ENCODE measurements around the gene PALD1.

DNA sequence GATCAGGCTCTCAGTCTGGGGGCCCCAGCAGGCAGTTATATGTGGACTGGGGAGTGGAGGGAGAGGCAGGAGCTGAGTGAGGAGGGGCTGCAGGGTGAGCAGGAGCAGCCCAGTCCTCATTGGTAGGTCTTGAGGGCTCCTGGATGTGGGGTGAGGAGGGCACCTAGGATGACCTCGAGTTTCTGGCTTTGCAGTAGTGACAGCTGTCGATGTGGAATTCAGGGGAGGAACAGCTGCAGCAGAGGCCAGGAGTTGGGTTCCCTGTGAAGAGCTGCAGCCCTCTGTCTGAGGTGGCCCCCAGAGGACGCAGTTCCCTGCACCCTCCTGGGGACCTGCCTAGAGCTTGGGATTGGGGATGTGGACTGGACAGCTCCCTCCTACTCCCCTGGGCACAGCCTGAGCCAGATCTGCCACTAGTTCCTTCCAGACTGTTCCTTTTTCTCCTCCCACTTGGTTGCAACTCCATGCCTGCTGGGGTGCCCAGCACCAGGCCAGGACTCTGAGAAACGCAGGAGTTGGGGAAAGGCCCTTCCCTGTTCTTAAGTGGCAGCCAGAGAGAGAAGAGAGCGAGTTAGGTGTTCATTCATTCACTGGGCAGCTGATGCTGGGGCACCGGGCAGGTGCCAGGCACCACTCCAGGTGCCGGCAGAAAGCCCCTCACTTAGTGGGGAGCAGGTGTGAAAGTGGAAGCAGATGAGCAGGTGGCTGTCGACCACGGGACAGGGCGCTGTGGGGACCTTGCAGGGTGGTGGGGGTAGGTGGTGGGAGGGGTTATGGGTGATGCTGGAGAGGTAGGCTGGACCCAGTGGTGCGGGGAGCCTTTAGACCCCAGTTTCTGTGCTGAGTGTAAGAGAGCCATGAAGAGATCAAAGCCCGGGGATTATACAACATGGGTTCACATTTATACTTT, 66.1 kb downstream of the PALD1 start:
- TF ChIP-seq CTCF (IDR thresholded peaks at IDR 0.05) (no peak), POLR2A (IDR thresholded peaks at IDR 0.05) (no peak)

Measured in testis (tissue), 2 donors.